Measurements from ENCODE around the gene CDC123. TPM values are rescaled to one million over a fixed set of nuclear protein-coding genes. Genes with fewer than 3 reads are reported as not detected.
"Not testable (repeated sequence)": the region's sequence is repeated elsewhere in the genome, so short reads cannot be mapped to it uniquely, and the experiment has no call there.

CDC123 gene
- total RNA-seq, 1 donor from 2014 or later = 107 TPM

- H3K36me3 Mint-ChIP-seq (ENCODE audit: low read depth, unreplicated experiment) = peaks cover 25% of the 10 kb centered on the region
- FAIRE-seq = no peak
Observed at GRCh38 chr10:12221323-12222298, 25.6 kb downstream of the CDC123 start.

DNA sequence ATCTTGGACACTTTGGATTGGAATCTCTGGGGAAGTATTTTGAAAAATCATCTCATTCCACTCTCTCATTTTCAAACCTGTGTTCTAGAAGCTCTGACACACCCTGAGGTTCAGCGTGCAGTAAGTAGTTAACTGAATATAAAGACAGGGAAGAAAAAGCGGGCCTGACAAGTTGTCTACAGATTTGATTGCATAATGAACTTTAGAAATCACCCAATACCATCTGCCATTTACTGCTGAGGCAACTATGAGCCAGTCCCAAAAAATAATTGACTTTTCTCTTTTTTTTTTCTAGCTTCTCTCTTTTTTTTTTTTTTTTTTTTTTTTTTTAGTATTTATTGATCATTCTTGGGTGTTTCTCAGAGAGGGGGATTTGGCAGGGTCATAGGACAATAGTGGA is 29.5 kb downstream of the CDC123 start:
- no peaks in the 10 kb centered on the region for H3K27me3 Mint-ChIP-seq (ENCODE audit: low read depth, unreplicated experiment)

More at GRCh38 chr10:12221323-12222298, 25.6 kb downstream of the CDC123 start:
- DNase-seq (ENCODE audit: low read depth) = peak; percentile 43
- Histone ChIP-seq H3K4me3 (ENCODE audit: insufficient read depth, low read depth, low read length) (no peak overlapping the region), H3K9me3 (ENCODE audit: insufficient read depth, low read depth, low read length) (no peaks in the 10 kb centered on the region), H3K79me2 (ENCODE audit: insufficient read depth, low read length) (peaks cover 40% of the 10 kb centered on the region), H4K20me1 (ENCODE audit: insufficient read depth, low read length) (peaks cover 4% of the 10 kb centered on the region), H3K27ac (ENCODE audit: low read depth, low read length) (peak overlapping the region; percentile 1), H3K27me3 (ENCODE audit: insufficient read depth, low read length) (no peaks in the 10 kb centered on the region), H2AFZ (ENCODE audit: low read depth, low read length) (no peak overlapping the region), H3K9ac (ENCODE audit: low read length) (no peak overlapping the region), H3K4me2 (ENCODE audit: low read length) (no peak overlapping the region), H3K36me3 (ENCODE audit: insufficient read depth, low read length) (peaks cover 20% of the 10 kb centered on the region), H3K4me1 (ENCODE audit: insufficient read depth, low read length) (no peaks in the 10 kb centered on the region)
- no peaks in the 10 kb centered on the region for H3K27me3 Mint-ChIP-seq (ENCODE audit: low read depth, unreplicated experiment)
- H3K4me3 Mint-ChIP-seq (ENCODE audit: unreplicated experiment) = no peak overlapping the region
- H3K9me3 Mint-ChIP-seq (ENCODE audit: unreplicated experiment) = no peaks in the 10 kb centered on the region
- H3K27ac Mint-ChIP-seq (ENCODE audit: unreplicated experiment) = peak overlapping the region; percentile 78
- peaks cover 6% of the 10 kb centered on the region for H3K4me1 Mint-ChIP-seq (ENCODE audit: low read depth, unreplicated experiment)
- TF ChIP-seq, protein P1, sequence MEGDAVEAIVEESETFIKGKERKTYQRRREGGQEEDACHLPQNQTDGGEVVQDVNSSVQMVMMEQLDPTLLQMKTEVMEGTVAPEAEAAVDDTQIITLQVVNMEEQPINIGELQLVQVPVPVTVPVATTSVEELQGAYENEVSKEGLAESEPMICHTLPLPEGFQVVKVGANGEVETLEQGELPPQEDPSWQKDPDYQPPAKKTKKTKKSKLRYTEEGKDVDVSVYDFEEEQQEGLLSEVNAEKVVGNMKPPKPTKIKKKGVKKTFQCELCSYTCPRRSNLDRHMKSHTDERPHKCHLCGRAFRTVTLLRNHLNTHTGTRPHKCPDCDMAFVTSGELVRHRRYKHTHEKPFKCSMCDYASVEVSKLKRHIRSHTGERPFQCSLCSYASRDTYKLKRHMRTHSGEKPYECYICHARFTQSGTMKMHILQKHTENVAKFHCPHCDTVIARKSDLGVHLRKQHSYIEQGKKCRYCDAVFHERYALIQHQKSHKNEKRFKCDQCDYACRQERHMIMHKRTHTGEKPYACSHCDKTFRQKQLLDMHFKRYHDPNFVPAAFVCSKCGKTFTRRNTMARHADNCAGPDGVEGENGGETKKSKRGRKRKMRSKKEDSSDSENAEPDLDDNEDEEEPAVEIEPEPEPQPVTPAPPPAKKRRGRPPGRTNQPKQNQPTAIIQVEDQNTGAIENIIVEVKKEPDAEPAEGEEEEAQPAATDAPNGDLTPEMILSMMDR (IDR thresholded peaks at IDR 0.05; ENCODE audit: insufficient read depth, low read depth, low read length) = no peak

GRCh38 chr10:12226438-12226837 is 30.4 kb downstream of the CDC123 start:
- not testable (repeated sequence) for H3K4me1 Mint-ChIP-seq (ENCODE audit: low read depth, unreplicated experiment); H2AFZ ChIP-seq (ENCODE audit: low read depth, low read length); H3K27me3 ChIP-seq (ENCODE audit: insufficient read depth, low read length); H4K20me1 ChIP-seq (ENCODE audit: insufficient read depth, low read length); H3K4me2 ChIP-seq (ENCODE audit: low read length); H3K4me3 ChIP-seq (ENCODE audit: insufficient read depth, low read depth, low read length); FAIRE-seq; H3K9me3 Mint-ChIP-seq (ENCODE audit: unreplicated experiment); H3K27ac ChIP-seq (ENCODE audit: low read depth, low read length); H3K27me3 Mint-ChIP-seq (ENCODE audit: low read depth, unreplicated experiment); H3K4me3 Mint-ChIP-seq (ENCODE audit: unreplicated experiment); H3K27ac Mint-ChIP-seq (ENCODE audit: unreplicated experiment); DNase-seq (ENCODE audit: low read depth); H3K9me3 ChIP-seq (ENCODE audit: insufficient read depth, low read depth, low read length); H3K4me1 ChIP-seq (ENCODE audit: insufficient read depth, low read length); H3K9ac ChIP-seq (ENCODE audit: low read length)
- Histone ChIP-seq H3K36me3 (ENCODE audit: insufficient read depth, low read length) (peaks cover 16% of the 10 kb centered on the region), H3K79me2 (ENCODE audit: insufficient read depth, low read length) (peaks cover 24% of the 10 kb centered on the region)
- H3K36me3 Mint-ChIP-seq (ENCODE audit: low read depth, unreplicated experiment) = peaks cover 32% of the 10 kb centered on the region

More for the DNA sequence above, 29.5 kb downstream of the CDC123 start:
- peaks cover 16% of the 10 kb centered on the region for H3K36me3 ChIP-seq (ENCODE audit: insufficient read depth, low read length)
- peaks cover 6% of the 10 kb centered on the region for H3K4me1 Mint-ChIP-seq (ENCODE audit: low read depth, unreplicated experiment)
- peaks cover 27% of the 10 kb centered on the region for H3K36me3 Mint-ChIP-seq (ENCODE audit: low read depth, unreplicated experiment)
- H2AFZ ChIP-seq (ENCODE audit: low read depth, low read length) = no peak overlapping the region
- H3K4me3 ChIP-seq (ENCODE audit: insufficient read depth, low read depth, low read length) = no peak overlapping the region
- H4K20me1 ChIP-seq (ENCODE audit: insufficient read depth, low read length) = peaks cover 4% of the 10 kb centered on the region
- DNase-seq (ENCODE audit: low read depth) (no peak), FAIRE-seq (no peak)
- no peak for TF ChIP-seq EZH2 (IDR thresholded peaks at IDR 0.05; ENCODE audit: insufficient read depth, low read length)
- TF ChIP-seq, protein P1 (IDR thresholded peaks at IDR 0.05; ENCODE audit: insufficient read depth, low read depth, low read length) = no peak
- no peak overlapping the region for H3K9ac ChIP-seq (ENCODE audit: low read length)
- no peak overlapping the region for H3K27ac Mint-ChIP-seq (ENCODE audit: unreplicated experiment)
- H3K4me2 ChIP-seq (ENCODE audit: low read length) = no peak overlapping the region
- no peaks in the 10 kb centered on the region for H3K27me3 ChIP-seq (ENCODE audit: insufficient read depth, low read length)
- H3K79me2 ChIP-seq (ENCODE audit: insufficient read depth, low read length) = peaks cover 29% of the 10 kb centered on the region
- no peak overlapping the region for H3K27ac ChIP-seq (ENCODE audit: low read depth, low read length)
- H3K9me3 ChIP-seq (ENCODE audit: insufficient read depth, low read depth, low read length) = no peaks in the 10 kb centered on the region
- no peaks in the 10 kb centered on the region for H3K4me1 ChIP-seq (ENCODE audit: insufficient read depth, low read length)
- no peak overlapping the region for H3K4me3 Mint-ChIP-seq (ENCODE audit: unreplicated experiment)
- H3K9me3 Mint-ChIP-seq (ENCODE audit: unreplicated experiment) = peaks cover 3% of the 10 kb centered on the region

All from astrocyte (in vitro differentiated cells and primary cell).